K562 (cell line): ENCODE measurements around the gene DCTN2. TPM values are rescaled to one million over a fixed set of nuclear protein-coding genes. Genes with fewer than 3 reads are reported as not detected.

Experiments used
- ATAC-seq: fragments of 200-7000 bp; cut with Tn5 transposase; 3 replicates; pipeline ENCODE4 v1.9.1; 2020; ENCODE audit warnings: moderate library complexity
- BruUV-seq: library from RNA; stranded (reverse); fragments of 400-500 nt; replicated peaks from 2 replicates; lab custom pipeline; 2021; lab: Mats Ljungman, UMichigan
- CTCF ChIA-PET: fragments of 300-600 bp; formaldehyde crosslinking; extraction: SDS; loops from one replicate; lab custom pipeline; 2021; ENCODE audit warnings: low intra/inter-chr PET ratio; lab: Yijun Ruan, JAX
- POLR2A ChIA-PET: fragments of 300-600, 350-650 bp; sonication (Branson Sonifier 250); formaldehyde crosslinking; extraction: SDS; loops from one replicate; lab custom pipeline; 2021; ENCODE audit warnings: antibody characterized with exemption, inconsistent platforms; lab: Yijun Ruan, JAX
- DNase-seq, 4 experiments: peaks; one replicate each; pipeline versions ENCODE4 v3.0.0 to v3.0.0-alpha.2; 2011 to 2018; ENCODE audit warnings: low spot score in 3 of 4, mixed read lengths in 3 of 4; ENCODE audit errors: extremely low read depth in 1 of 4
- FAIRE-seq: peaks from 2 replicates; lab custom pipeline; 2011; peaks lifted over from hg19 to GRCh38; lab: Jason Lieb, UNC
- H2AFZ ChIP-seq: 2 replicates; pipeline ENCODE4 v1.6.0; 2011; ENCODE audit warnings: low read depth, low read length, control low read depth, inconsistent platforms
- H3K27ac ChIP-seq: fragments of 200-600 bp; 3 replicates; pipeline ENCODE4 v1.8.0; 2011; ENCODE audit warnings: low read depth, mild to moderate bottlenecking, control low read depth, inconsistent platforms, low read length, moderate library complexity, mixed read lengths; ENCODE audit errors: extremely low read depth
- H3K27me3 ChIP-seq, 2 experiments: fragments of 300-600 bp in 1 of 2; 2 replicates in 1 of 2; 3 replicates in 1 of 2; pipeline versions ENCODE4 v1.6.0 to v1.8.0; 2011; ENCODE audit warnings: inconsistent platforms in 2 of 2, low read length in 2 of 2, mild to moderate bottlenecking in 1 of 2, mixed read lengths in 1 of 2, moderate library complexity in 1 of 2; ENCODE audit not compliant: control insufficient read depth in 2 of 2, insufficient read depth in 2 of 2
- H3K36me3 ChIP-seq: fragments of 300-600 bp; 3 replicates; pipeline ENCODE4 v1.8.0; 2011; ENCODE audit warnings: mild to moderate bottlenecking, low read length, inconsistent platforms; ENCODE audit not compliant: control insufficient read depth, insufficient read depth
- H3K4me1 ChIP-seq, 2 experiments: fragments of 200-600 bp in 1 of 2; replicated peaks in 1 of 2; 2 replicates in 1 of 2; 3 replicates in 1 of 2; pipeline versions ENCODE4 v1.5.1 to v1.8.0; 2011; ENCODE audit warnings: inconsistent platforms in 2 of 2, low read length in 2 of 2, mild to moderate bottlenecking in 1 of 2, mixed read lengths in 1 of 2, moderate library complexity in 1 of 2; ENCODE audit not compliant: control insufficient read depth in 2 of 2, insufficient read depth in 2 of 2
- H3K4me2 ChIP-seq: 2 replicates; pipeline ENCODE4 v1.6.1; 2011; ENCODE audit warnings: low read length, control low read depth, inconsistent platforms, mixed read lengths; ENCODE audit not compliant: insufficient read depth
- H3K4me3 ChIP-seq: fragments of 200-600 bp; sonication (generic), shearing (Covaris generic); 2 replicates; pipeline ENCODE4 v1.5.1; 2016; ENCODE audit warnings: control low read depth, inconsistent platforms
- H3K79me2 ChIP-seq: fragments of 200-600 bp; 3 replicates; pipeline ENCODE4 v1.8.0; 2011; ENCODE audit warnings: low read length, inconsistent platforms; ENCODE audit not compliant: control insufficient read depth, insufficient read depth
- H3K9ac ChIP-seq, 2 experiments: 2 replicates each; pipeline versions ENCODE4 v1.6.0 to v1.6.1; 2011; ENCODE audit warnings: low read depth in 2 of 2, low read length in 2 of 2, control low read depth in 1 of 2, inconsistent platforms in 1 of 2, mild to moderate bottlenecking in 1 of 2, mixed read lengths in 1 of 2; ENCODE audit not compliant: insufficient read depth in 1 of 2
- H3K9me1 ChIP-seq: one replicate; pipeline ENCODE4 v1.6.0; 2011; ENCODE audit warnings: inconsistent platforms, mild to moderate bottlenecking, low read length, moderate library complexity; ENCODE audit not compliant: control insufficient read depth, insufficient read depth
- H3K9me3 ChIP-seq: replicated peaks from 2 replicates; pipeline ENCODE4 v1.5.1; 2011; ENCODE audit warnings: low read depth, low read length, inconsistent platforms; ENCODE audit not compliant: control insufficient read depth, insufficient read depth
- H4K20me1 ChIP-seq: replicated peaks from 2 replicates; pipeline ENCODE4 v1.6.1; 2011; ENCODE audit warnings: low read length, inconsistent platforms, mixed read lengths; ENCODE audit not compliant: control insufficient read depth, insufficient read depth
- CBX2 ChIP-seq: fragments of 200-600 bp; sonication (generic); IDR thresholded peaks from one replicate; pipeline ENCODE4 v1.6.1; 2012; ENCODE audit warnings: mild to moderate bottlenecking, low read length, inconsistent platforms; ENCODE audit not compliant: insufficient read depth, poor library complexity, severe bottlenecking
- CBX5 ChIP-seq: IDR thresholded peaks from 2 replicates; pipeline ENCODE4 v1.6.1; 2014; ENCODE audit warnings: low read depth, borderline replicate concordance
- CSDE1 ChIP-seq, 2 experiments: fragments of 450-650 bp; IDR thresholded peaks; 2 replicates each; pipeline ENCODE4 v1.6.1; 2016; ENCODE audit warnings: mild to moderate bottlenecking in 1 of 2
- ETV5 ChIP-seq: sonication (generic); formaldehyde crosslinking; IDR thresholded peaks from 2 replicates; pipeline ENCODE4 v1.4.0; 2020; ENCODE audit warnings: low read depth, mild to moderate bottlenecking, missing genetic modification reagents
- GATA2 ChIP-seq: sonication (generic); formaldehyde crosslinking; IDR thresholded peaks from 2 replicates; pipeline ENCODE4 v1.4.0; 2020; ENCODE audit warnings: mild to moderate bottlenecking, missing genetic modification reagents
- HDAC6 ChIP-seq: IDR thresholded peaks from 2 replicates; pipeline ENCODE4 v1.6.1; 2012; ENCODE audit warnings: low read depth, mild to moderate bottlenecking, control low read depth, inconsistent platforms, low read length, moderate library complexity
- NFATC3 ChIP-seq: fragments of 450-650 bp; IDR thresholded peaks from 2 replicates; pipeline ENCODE4 v1.6.1; 2017; ENCODE audit warnings: mild to moderate bottlenecking
- SMARCE1 ChIP-seq: fragments of 450-650 bp; IDR thresholded peaks from 2 replicates; pipeline ENCODE4 v1.7.1; 2016; ENCODE audit warnings: mild to moderate bottlenecking
- SREBF1 ChIP-seq: fragments of 150-350 bp; IDR thresholded peaks from 2 replicates; pipeline ENCODE4 v1.6.1; 2014; ENCODE audit warnings: antibody characterized with exemption, low read depth, low read length, borderline replicate concordance
- ZNF431 ChIP-seq: sonication (generic); formaldehyde crosslinking; IDR thresholded peaks from 2 replicates; pipeline ENCODE4 v1.8.0; 2022; ENCODE audit warnings: mild to moderate bottlenecking, missing genetic modification reagents
- ZNF561 ChIP-seq: fragments of 450-650 bp; formaldehyde crosslinking; conservative IDR thresholded peaks from 2 replicates; pipeline ENCODE4 v1.4.0; 2020; ENCODE audit warnings: mild to moderate bottlenecking, moderate library complexity
- ZNF740 ChIP-seq, 3 experiments: fragments of 200-800 bp in 1 of 3; sonication (Bioruptor generic) in 1 of 3; sonication (generic) in 1 of 3; formaldehyde crosslinking in 1 of 3; IDR thresholded peaks; 2 replicates each; pipeline versions ENCODE4 v1.6.1 to v1.8.0; 2016 to 2022; ENCODE audit warnings: mild to moderate bottlenecking in 2 of 3, missing compliant biosample characterization in 2 of 3, missing genetic modification characterization in 2 of 3, missing genetic modification reagents in 1 of 3
- WGBS: fragments of 100-300 bp; shearing (Covaris generic); methylation state at CpG from one replicate; pipeline ENCODE4 v1.1.6; 2016; ENCODE audit warnings: low coverage, mixed read lengths; ENCODE audit not compliant: insufficient coverage; ENCODE audit errors: missing lambda C conversion rate; 5-methylcytosine and 5-hydroxymethylcytosine counted together
- in situ Hi-C: fragments of 300-500 bp; cut with MboI; formaldehyde crosslinking; loops from 4 replicates; pipeline ENCODE4 v1.15.0; 2018; ENCODE audit warnings: inconsistent platforms, mixed read lengths
- intact Hi-C: fragments of 100-400 bp; cut with micrococcal nuclease; formaldehyde crosslinking; loops from 2 replicates; pipeline ENCODE4 v1.14.2; 2022
- polyA plus RNA-seq, 8 experiments: library from polyadenylated mRNA; depleted of rRNA in 4 of 8; stranded (reverse) in 5 of 8; unstranded in 3 of 8; fragments of >200 nt; fragmentation: Nextera tagmentation in 2 of 8; fragmentation: Illumina TruSeq in 1 of 8; extraction: Ambion mirVana in 2 of 8; extraction: Trizol in 1 of 8; gene quantifications; 2 replicates each; pipeline versions ENCODE4 v1.2.1 to v1.2.3, GENCODE V29; 2011 to 2014; ENCODE audit warnings: inconsistent platforms in 1 of 8, missing spikeins in 1 of 8
- total RNA-seq, 7 experiments: library from RNA; depleted of rRNA in 6 of 7; stranded (reverse); fragments of >200 nt in 6 of 7; fragmentation: Illumina TruSeq in 2 of 7; extraction: Trizol in 2 of 7; gene quantifications; 2 replicates each; pipeline versions ENCODE4 v1.2.1 to v1.2.3, GENCODE V29; 2011 to 2021; ENCODE audit warnings: low replicate concordance in 1 of 7
- TF ChIP-seq, protein P1 (sequence below): fragments of 250-450 bp; sonication (Bioruptor Pico); IDR thresholded peaks from 2 replicates; pipeline ENCODE4 v1.8.0; 2021; ENCODE audit warnings: moderate library complexity, mild to moderate bottlenecking, inconsistent platforms

DCTN2 gene
- total and polyA plus RNA-seq, 9 of the 15 experiments (the other 6 are each of a cell fraction or from before 2014, with no cell fraction given), result 43.6 to 270 (median 125) TPM

DNA sequence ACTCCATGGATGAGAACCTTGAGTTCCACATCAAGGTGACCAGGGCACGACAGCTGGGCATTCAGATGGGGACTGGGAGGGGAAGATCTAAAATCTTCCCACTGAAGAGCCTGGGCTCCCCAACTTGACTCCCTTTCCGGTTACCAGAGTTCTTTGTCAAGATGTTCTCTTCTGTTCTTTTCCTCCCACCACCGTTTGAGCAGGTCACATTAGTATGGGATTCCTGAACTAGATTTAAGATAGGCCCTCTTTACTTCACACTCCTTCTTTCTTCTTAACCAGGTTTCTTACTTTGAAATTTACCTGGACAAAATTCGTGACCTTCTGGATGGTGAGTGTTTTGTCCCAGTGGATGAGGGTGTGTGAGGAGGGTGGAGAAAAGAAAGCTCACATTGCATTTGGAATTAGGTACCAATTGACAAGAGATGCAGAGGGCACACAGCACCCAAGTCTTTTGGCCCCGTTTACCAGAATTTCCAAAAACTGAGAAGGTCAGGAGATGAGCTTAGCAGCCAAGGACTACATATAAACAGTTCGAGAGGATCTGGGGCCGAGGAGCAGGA lies 17.3 kb upstream of the DCTN2 start:
- H3K9ac ChIP-seq, result no peak overlapping the region
- in situ Hi-C loops (no loop called here), intact Hi-C loops (no loop called here)
- no peak for ATAC-seq
- no peaks in the 10 kb centered on the region for H3K27me3 ChIP-seq
- H3K79me2 ChIP-seq, result peaks cover 3% of the 10 kb centered on the region; the same call in 1 of the 3 replicates
- POLR2A ChIA-PET, result interaction anchor here (0.7 to 2.5 kb wide), 5 partner anchors 11 to 230 kb away, joined by 3 to 16 read pairs (median 4); partner anchors contain the start of genes DCTN2 and DDIT3
- no peak overlapping the region for H3K4me2 ChIP-seq
- CTCF ChIA-PET, result no interaction called here
- H2AFZ ChIP-seq, result no peak overlapping the region
- no peak overlapping the region for H3K27ac ChIP-seq
- no peaks in the 10 kb centered on the region for H3K9me3 ChIP-seq
- no peaks in the 10 kb centered on the region for H4K20me1 ChIP-seq
- DNase-seq, result no peak
- no peaks in the 10 kb centered on the region for H3K9me1 ChIP-seq
- peaks cover 0 to 4% of the 10 kb centered on the region in 2 experiments; a peak in 2 of 5 replicates for H3K4me1 ChIP-seq
- FAIRE-seq, result no peak
- TF ChIP-seq CSDE1 (IDR thresholded peaks at IDR 0.05) (no peak), NFATC3 (no peak), CBX2 (no peak)
- H3K36me3 ChIP-seq, result peaks cover 28% of the 10 kb centered on the region; the same call in 2 of the 3 replicates
- no peak overlapping the region for H3K4me3 ChIP-seq
- no TSS peak for BruUV-seq
- 72% methylated on average over 7 of the region's 7 CpGs for WGBS

DNA sequence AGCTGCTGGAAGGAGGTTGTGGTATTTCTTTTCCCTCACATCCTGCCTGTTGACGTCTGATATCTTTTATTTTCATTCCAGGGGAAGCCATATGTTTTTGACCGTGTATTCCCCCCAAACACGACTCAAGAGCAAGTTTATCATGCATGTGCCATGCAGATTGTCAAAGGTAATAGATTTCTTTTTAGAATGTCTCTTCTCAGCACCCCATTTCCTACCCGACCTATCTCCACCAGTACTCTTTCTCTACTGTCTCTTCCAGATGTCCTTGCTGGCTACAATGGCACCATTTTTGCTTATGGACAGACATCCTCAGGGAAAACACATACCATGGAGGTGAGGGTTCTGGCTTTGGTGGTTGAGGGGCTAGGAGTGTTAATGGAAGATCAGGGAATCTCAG lies 16.4 kb upstream of the DCTN2 start:
- ATAC-seq (no peak), DNase-seq (no peak), FAIRE-seq (no peak)
- H3K27me3 ChIP-seq, result no peaks in the 10 kb centered on the region
- in situ Hi-C loops (no loop called here), intact Hi-C loops (no loop called here)
- H4K20me1 ChIP-seq, result no peaks in the 10 kb centered on the region
- no peak overlapping the region for H3K4me3 ChIP-seq
- no peaks in the 10 kb centered on the region for H3K9me1 ChIP-seq
- BruUV-seq, result no TSS peak
- H3K4me2 ChIP-seq, result no peak overlapping the region
- H2AFZ ChIP-seq, result no peak overlapping the region
- H3K4me1 ChIP-seq, result peaks cover 2 to 10% of the 10 kb centered on the region in 2 experiments; a peak in 2 of 5 replicates
- H3K27ac ChIP-seq, result no peak overlapping the region
- ChIA-PET POLR2A (interaction anchor here (2.5 kb wide), 1 partner anchor 10 kb away, joined by 16 read pairs; no protein-coding TSS in a partner anchor), CTCF (no interaction called here)
- no peaks in the 10 kb centered on the region for H3K9me3 ChIP-seq
- H3K79me2 ChIP-seq, result peaks cover 11% of the 10 kb centered on the region; the same call in 1 of the 3 replicates
- peaks cover 21% of the 10 kb centered on the region; the same call in 2 of the 3 replicates for H3K36me3 ChIP-seq
- H3K9ac ChIP-seq, result no peak overlapping the region
- WGBS, result 50% methylated on average over 4 of the region's 4 CpGs
- TF ChIP-seq ETV5 (CRISPR knock-in tag) (no peak), ZNF431 (CRISPR knock-in tag) (no peak), GATA2 (CRISPR knock-in tag) (no peak), SREBF1 (no peak), HDAC6 (no peak), ZNF561 (CRISPR knock-in tag) (no peak), SMARCE1 (no peak), CBX5 (no peak), ZNF740 (CRISPR knock-in tag; IDR thresholded peaks at IDR 0.05) (no peak), ZNF740 (tag; IDR thresholded peaks at IDR 0.05) (no peak)
- TF ChIP-seq, protein P1, sequence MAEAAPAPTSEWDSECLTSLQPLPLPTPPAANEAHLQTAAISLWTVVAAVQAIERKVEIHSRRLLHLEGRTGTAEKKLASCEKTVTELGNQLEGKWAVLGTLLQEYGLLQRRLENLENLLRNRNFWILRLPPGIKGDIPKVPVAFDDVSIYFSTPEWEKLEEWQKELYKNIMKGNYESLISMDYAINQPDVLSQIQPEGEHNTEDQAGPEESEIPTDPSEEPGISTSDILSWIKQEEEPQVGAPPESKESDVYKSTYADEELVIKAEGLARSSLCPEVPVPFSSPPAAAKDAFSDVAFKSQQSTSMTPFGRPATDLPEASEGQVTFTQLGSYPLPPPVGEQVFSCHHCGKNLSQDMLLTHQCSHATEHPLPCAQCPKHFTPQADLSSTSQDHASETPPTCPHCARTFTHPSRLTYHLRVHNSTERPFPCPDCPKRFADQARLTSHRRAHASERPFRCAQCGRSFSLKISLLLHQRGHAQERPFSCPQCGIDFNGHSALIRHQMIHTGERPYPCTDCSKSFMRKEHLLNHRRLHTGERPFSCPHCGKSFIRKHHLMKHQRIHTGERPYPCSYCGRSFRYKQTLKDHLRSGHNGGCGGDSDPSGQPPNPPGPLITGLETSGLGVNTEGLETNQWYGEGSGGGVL (CRISPR knock-in tag), result no peak
